GM21529 (cell line): ENCODE measurements around the gene FGGY.
A peak's percentile ranks its signal among the peaks of the same experiment; 100 is the strongest.

Experiments used
- ATAC-seq: cut with Tn5 transposase; IDR thresholded peaks from one replicate; pipeline ENCODE4 v1.9.1; 2021; ENCODE audit not compliant: unreplicated experiment

The FGGY gene

GRCh38 chr1:59750328-59751003 lies 453.6 kb downstream of the FGGY start:
- no peak for ATAC-seq

- ATAC-seq = no peak
Observed at GRCh38 chr1:59751004-59751395, 454.1 kb downstream of the FGGY start.

- no peak for ATAC-seq
Observed at GRCh38 chr1:59751801-59752200, 454.9 kb downstream of the FGGY start.

DNA sequence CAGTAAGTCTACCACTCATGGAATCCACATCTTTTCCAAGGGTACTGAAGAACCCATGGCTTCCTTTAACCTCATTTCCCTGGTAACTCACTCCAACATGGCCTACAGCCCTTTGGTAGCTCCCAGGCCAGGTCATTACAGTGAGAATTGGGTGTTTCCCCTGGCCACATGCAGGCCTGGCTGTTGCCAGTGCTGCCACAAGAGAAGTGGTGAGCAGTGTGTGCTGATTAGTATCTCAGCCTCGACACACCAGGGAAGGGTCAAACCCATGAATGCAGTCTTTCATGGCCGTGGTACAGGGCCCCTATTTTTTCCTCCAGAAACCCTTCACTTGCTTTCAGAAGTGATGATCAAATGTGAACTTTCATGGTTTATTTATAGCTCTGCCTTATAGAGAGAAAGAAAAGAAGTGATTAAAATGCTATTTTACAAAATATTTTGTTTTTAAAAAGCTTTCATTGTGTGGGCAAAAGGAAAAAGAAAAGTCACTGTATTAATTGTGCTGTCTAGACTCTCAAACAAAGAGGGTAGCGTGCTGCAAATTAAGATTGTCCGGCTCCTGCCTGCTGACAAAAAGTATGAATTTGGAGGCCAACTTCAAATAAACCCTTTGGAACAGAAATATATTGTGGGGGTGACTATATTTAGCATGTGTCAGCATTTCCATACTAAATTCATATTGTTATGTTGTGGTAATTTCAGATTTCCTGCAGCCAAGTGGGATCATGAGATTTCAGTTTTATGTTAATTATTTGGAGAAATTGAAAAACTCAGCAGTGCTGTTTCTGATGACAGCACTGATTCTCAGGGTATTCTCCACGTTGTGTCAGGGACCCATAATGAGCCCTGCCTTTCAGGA lies 455.9 kb downstream of the FGGY start:
- peak; percentile 79 for ATAC-seq

DNA sequence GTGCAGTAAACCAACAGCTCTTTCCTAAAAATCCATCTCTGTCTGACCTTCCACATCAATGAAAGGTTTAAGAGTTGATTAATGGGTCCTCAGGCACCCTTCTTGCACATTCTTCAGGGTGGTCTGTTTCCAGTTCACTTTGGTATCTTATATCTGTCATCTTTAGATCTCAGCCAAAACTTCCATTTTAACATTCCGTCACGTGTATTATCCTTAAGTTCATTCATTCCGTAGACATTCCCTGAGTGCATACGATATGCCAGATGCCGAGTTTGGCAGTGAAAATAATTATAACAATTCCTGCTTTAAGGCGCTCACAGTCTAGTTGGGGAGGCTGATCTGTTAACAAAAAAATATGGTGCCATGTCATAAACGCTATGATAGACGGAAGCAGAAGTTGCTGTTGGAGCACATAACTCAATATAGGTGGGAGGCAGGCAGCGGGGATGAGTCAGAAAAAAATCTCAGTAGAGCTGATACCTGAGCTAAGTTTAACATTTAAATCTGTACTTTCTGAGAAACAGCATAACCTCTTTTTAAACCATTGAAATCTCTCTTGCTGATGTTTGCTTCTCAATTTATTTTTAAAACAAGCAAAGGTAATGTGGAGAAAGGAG lies 458.3 kb downstream of the FGGY start:
- ATAC-seq = no peak

DNA sequence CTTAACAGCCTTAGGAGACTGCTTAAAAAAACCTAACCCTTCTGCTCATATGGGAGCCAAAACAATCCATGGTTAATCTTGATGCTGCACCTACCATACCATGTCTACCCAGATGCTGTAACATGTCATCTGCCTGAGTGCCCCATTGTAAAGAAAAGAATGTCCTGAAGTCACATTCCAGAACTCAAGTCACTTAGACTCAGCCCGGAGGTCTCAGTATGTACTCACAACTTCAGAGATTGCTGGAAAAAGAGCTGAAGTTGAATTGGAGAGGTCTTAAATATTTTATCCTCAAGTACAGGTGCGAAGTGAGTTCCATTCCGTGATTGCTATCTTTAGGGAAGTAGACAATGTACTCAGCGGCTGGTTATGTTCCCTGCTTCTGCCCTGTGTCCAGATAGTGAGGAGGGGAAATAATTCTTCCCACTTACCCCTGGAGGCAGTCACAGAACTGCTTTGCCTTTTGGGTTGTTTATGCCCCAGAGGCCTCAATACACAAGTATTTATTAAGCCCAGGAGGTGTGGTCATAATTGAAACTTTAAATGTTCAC lies 460.4 kb downstream of the FGGY start:
- no peak for ATAC-seq

DNA sequence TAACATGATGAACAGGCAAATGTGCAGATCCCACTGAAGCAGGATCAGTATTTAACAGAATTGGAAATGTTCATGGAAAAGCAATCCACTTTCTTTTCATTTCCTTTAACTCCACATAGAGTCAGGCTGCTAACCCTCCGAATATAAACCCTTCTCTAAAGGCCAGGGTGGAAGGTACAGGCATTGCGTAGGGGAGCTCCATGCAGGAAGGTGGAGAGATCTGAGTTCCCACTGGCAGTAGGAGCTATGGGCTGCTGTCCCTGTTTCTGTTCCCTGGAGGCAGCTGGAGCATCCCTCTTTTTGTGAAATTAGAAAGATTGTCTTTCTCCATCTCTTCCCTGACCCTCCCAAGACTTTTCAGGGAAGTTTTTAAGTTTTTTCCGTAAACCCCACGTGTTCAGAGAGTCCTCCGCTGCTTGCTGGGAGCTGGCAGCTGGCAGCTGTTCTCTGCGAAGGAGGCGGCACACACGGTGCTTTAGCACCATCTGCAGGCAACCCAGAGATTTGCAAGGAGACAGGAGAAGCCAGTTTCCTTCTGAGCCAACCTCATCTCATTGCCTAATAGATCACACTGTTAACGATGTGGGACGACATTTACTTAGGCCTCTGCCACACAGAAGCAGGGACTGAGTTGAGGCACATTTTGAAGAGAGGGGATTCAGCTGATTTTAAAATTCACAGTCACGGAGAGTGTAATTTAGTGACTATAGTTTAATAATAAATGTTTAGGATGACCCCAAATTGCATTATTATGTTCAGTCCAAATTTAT lies 462.4 kb downstream of the FGGY start:
- ATAC-seq = peak; percentile 90

DNA sequence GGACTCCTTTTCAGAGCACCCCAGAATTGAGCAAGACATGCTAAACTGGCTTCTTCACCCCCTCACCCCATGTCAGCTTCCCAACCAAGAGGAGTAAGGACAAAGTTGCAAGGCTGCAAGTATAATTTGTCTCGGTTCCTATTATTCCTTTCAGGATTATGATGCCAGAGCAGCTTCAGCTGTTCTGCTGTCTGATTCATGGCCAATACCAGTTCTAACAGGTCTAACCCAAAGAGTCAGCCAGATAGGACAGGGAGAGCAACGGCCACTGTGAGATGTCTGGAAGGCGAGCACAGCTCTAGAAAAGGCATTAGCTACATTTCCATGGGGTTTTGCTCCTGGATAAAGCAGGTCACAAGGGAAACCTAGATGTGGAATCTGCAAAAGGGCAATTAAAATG lies 464.5 kb downstream of the FGGY start:
- no peak for ATAC-seq

- no peak for ATAC-seq
Observed at GRCh38 chr1:59763418-59763817, 466.5 kb downstream of the FGGY start.

GRCh38 chr1:59765011-59765730 lies 468.3 kb downstream of the FGGY start:
- no peak for ATAC-seq

GRCh38 chr1:59766227-59766855 lies 469.4 kb downstream of the FGGY start:
- ATAC-seq = no peak

DNA sequence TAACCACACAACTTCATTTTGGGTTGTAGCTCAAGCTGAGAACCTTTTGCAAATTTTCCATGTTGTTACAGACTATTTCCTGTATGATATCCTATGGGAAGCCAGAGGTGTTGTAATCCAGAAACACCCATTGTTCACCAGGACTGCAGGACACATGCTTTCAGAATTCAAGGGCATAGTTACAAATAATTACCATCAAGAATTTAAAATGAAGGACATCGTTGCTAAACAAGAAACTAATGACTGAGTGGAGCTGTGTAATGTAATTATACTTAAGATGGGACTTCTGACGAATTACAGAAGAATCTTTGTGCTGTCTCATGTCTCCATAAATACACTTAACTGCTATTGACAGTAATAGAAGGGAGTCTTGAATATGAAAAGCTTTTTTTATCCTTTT lies 470.2 kb downstream of the FGGY start:
- no peak for ATAC-seq

- ATAC-seq = no peak
Observed at GRCh38 chr1:59768792-59769735, 472.2 kb downstream of the FGGY start.

DNA sequence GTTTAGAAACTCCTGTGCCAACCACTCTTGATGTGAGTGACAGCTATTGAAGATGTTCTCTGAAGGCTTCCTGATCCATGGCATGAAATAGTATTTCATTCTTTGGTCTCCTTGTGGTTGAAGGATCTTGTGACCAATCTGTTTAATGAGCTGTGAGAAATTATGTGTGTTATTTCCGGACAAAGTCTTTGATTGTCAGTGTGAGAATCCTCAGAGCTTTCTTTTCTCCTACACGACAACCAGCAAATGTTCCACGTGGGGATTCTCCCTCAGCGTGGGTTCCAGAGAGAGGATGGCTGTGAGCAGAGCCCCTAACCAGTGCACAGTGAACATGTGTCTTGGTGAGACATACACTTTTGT lies 472.8 kb downstream of the FGGY start:
- ATAC-seq = no peak

DNA sequence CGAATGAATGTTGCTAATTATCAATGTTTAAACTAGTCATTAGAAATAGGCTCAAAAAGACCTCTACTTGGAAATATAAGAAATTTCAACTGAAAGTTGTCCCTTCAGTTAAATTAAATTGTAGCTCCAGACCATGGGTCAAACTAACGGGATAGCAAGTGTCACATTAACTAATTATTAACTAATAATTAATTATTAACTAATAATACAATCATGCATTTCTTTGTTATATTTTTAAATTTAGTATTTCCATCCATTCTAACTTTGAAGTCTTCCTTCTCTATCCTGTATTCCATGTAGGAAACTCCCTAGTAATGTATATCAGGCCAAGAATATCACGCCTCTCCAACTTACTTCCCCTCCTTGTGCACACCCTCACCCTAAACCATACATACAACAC lies 474.5 kb downstream of the FGGY start:
- no peak for ATAC-seq

GRCh38 chr1:59775480-59775879 lies 478.6 kb downstream of the FGGY start:
- ATAC-seq = no peak

DNA sequence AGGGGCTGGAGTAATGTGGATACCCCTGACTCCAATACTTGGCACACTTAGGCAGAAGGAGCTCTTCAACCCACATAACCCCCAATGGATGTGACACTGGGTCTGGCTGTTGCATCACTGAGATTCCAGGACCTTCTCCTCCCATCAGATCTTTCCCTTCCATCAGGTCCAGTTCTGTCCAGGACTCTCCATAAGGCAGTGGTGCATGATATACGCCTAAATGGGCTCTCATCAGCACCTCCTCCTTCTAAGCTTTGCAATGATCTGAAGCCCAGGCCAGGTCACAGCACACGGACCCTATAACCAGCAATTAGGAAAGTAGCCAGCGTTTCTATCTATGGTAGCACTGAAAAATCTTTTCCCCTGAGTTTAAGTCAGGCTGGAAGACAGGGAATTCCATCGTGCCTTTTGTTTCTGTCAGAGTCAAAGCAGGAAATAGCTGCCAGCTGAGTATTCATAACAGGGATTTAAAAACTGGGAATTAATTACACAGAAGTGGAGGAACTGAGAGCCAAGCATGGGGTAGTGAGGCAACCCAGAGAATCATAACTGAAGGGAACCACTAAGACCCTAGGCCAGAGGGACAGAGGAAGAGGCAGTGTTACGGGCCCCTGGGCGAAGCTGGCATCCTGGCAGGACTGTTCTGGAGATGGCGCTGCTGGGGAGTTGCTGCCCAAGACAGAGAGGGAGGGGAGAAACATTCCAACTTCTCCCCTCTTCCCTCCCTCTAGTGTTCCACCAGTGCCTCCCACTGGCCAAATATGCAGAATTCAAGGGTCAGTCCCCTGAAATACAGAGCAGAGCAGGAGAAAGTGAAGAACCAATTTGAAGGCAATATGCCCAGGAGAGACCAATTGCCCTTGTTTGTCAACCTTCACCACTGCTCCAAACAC lies 480.3 kb downstream of the FGGY start:
- ATAC-seq = no peak

DNA sequence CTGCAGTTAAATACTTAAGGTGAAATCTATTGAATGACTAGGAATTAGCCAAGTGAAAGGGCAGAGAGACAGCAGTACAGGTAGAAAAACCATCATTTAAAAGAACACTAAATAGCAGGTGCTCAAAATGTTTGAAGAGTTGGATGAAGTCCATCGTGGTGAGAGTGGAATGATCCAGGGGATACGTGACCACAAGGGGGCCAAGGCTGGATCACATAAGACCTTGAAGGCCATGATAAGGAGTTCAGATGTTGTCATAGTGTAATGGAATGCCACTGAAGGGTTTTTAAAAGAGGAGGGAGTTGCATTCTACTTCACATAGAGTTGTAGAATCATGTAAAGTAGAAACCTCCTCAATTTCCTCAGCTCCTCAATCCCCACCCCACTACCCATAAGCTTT lies 483.1 kb downstream of the FGGY start:
- no peak for ATAC-seq
